ENCODE data around the gene ATAD3C.
A peak's percentile ranks its signal among the peaks of the same experiment; 100 is the strongest.
"Not testable (repeated sequence)": the region's sequence is repeated elsewhere in the genome, so short reads cannot be mapped to it uniquely, and the experiment has no call there.

ATAD3C gene, protein sequence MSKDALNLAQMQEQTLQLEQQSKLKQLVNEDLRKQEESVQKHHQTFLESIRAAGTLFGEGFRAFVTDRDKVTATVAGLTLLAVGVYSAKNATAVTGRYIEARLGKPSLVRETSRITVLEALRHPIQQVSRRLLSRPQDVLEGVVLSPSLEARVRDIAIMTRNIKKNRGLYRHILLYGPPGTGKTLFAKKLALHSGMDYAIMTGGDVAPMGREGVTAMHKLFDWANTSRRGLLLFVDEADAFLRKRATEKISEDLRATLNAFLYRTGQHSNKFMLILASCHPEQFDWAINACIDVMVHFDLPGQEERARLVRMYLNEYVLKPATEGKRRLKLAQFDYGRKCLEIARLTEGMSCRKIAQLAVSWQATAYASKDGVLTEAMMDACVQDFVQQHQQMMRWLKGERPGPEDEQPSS

GRCh38 chr1:1449099-1449739 is at the start of gene ATAD3C:
TSS of gene ATAD3C (plus strand) at chr1:1449689. CDS start at chr1:1450684, 995 bp downstream.
- no peak for DNase-seq

- DNase-seq, result no peak
These were observed 49.5 kb upstream of the ATAD3C start for GRCh38 chr1:1399872-1400575.

- no peak for DNase-seq
These were observed 48.7 kb upstream of the ATAD3C start for GRCh38 chr1:1400576-1401456.

GRCh38 chr1:1401457-1402010 is 48.0 kb upstream of the ATAD3C start:
- no peak for DNase-seq

DNA sequence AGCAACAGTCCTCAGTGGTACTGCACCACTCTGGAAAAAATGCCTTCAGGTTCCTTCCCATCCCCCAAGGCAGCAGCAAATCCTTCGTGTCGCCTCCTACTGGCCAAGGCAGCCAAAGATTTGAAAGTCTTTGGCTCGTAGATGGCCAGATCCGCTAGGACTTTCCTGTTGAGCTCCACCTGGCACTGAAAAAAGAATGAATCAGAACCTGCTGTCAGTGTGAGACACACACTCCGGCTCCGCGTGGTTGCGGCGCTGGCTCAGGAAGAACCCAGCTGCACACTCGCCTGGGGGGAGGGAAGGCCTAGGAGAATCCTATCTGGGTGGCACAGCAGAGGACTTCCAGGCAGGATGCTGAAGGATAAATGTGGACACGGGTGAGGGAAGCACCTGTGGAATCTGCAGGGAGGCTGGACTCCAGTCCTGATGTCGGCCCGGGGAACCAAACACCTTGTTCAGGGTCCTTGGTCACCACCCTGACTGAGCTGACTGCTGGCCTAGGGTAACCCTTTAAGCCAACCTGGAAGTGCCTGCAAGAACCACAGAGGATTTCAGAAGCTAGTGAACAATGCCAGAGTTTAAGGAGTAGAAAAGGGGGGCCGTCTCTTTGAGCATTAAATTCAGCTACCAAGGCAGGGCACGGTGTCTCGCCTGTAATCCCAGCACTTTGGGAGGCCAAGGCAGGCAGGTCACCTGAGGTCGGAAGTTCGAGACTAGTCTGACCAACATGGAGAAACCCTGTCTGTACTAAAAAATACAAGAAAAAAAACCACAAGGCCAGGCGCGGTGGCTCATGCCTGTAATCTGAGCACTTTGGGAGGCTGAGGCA is 47.2 kb upstream of the ATAD3C start:
- no peak for DNase-seq

- not testable (repeated sequence) for DNase-seq
These were observed 46.5 kb upstream of the ATAD3C start for GRCh38 chr1:1402901-1403392.

- no peak for DNase-seq
These were observed 45.8 kb upstream of the ATAD3C start for GRCh38 chr1:1403653-1404052.

GRCh38 chr1:1406101-1406820 is 43.2 kb upstream of the ATAD3C start:
- no peak for DNase-seq

DNA sequence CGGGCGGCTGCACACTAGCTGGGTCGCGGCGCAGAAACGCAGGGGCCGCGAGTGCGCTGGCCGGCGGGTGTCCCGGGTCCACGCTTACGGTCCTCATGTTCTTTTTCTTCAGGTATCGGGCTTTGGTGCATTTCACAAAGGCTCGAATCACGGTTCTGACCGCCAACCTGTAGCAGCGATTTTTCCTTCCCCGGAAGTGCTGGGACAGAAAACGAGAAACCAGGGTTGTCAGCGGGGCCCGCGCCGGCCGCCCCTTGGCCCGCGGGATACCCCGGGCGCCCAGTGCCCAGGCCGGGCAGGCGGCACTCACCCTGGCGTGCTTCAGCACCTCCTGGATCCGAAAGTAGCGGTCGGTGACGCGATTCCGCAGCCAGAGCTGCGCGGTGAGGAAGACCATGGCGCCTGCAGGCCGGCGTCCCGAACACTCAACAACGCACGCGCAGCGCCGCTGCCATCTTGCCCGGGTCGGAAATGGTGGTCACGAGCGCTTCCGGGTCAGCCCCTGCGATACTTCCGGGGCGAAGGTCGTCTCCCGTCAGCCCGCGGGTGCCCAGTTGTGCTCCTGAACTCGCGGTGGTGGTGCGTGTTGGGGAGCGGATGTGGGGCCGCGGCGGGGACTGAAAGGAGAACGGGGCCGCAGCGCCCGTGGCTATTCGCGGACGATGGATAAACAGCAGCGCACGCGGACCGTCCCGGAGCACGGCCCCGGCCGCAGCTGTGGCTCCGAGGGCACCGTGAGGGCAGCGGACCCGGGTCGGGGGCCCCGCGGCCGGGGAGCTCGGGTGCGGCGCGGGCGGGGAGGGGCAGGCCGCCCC is 42.5 kb upstream of the ATAD3C start, which contains the start of gene MRPL20:
Gene MRPL20, minus strand, starts transcription at position 473 of the 815 bp plus-strand sequence. Its CDS starts 76 bp downstream, at position 397.
- peak; percentile 38 for DNase-seq

GRCh38 chr1:1407636-1408318 is 41.7 kb upstream of the ATAD3C start:
- DNase-seq, result no peak

GRCh38 chr1:1410238-1410637 is 39.3 kb upstream of the ATAD3C start:
- DNase-seq, result not testable (repeated sequence)

- DNase-seq, result no peak
These were observed 37.9 kb upstream of the ATAD3C start for GRCh38 chr1:1411626-1412025.

GRCh38 chr1:1412311-1412902 is 37.1 kb upstream of the ATAD3C start:
- DNase-seq, result not testable (repeated sequence)

DNA sequence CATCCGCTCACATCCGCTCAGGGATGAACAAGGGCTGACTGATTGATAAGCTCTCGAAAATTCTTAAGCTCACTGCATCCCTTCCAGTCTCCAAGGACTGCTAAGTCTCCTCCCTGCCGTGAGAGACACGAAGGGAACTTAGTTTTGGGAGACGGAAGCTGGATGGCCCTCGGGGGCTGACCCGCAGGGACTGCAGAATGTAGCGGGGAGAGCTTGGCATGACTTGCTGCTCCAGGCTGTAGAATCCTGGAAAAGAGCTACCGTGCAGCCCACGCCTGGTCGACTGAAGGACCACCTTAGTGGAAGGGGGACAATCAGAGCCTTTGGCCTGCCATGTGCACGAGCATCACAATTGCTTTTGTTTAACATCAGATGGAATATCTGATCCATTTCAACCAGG is 33.7 kb upstream of the ATAD3C start:
- no peak for DNase-seq

DNA sequence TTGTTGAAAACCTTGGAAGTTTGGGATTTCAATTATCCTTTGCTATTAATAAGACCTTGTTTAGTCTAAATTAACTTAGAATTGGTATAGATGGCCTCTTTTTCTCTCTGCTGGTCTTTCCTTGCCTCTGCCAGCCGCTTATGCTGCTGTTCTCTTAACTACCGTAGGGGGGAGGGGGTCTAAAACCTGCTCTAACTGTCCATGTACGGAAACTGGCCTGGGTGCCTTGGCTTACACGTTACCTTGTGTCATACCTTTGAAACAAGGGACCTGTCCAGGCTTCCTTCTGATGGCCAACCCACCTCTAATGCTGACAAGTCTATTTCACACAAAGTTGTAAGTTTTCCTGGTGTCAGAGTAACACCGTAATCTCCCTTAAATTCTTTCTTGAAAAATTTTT is 32.1 kb upstream of the ATAD3C start:
- DNase-seq, result not testable (repeated sequence)

- not testable (repeated sequence) for DNase-seq
These were observed 31.5 kb upstream of the ATAD3C start for GRCh38 chr1:1417825-1418463.

- DNase-seq, result no peak
These were observed 30.8 kb upstream of the ATAD3C start for GRCh38 chr1:1418464-1419362.

Data from NCI-H187 treated with DMSO at 0.1 percent for 48 hours (cell line).